ENCODE results near the gene COL25A1.

- TF ChIP-seq, protein P1, sequence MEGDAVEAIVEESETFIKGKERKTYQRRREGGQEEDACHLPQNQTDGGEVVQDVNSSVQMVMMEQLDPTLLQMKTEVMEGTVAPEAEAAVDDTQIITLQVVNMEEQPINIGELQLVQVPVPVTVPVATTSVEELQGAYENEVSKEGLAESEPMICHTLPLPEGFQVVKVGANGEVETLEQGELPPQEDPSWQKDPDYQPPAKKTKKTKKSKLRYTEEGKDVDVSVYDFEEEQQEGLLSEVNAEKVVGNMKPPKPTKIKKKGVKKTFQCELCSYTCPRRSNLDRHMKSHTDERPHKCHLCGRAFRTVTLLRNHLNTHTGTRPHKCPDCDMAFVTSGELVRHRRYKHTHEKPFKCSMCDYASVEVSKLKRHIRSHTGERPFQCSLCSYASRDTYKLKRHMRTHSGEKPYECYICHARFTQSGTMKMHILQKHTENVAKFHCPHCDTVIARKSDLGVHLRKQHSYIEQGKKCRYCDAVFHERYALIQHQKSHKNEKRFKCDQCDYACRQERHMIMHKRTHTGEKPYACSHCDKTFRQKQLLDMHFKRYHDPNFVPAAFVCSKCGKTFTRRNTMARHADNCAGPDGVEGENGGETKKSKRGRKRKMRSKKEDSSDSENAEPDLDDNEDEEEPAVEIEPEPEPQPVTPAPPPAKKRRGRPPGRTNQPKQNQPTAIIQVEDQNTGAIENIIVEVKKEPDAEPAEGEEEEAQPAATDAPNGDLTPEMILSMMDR (IDR thresholded peaks at IDR 0.05; ENCODE audit: low read depth, low read length) = no peak
- TF ChIP-seq EZH2phosphoT487 (IDR thresholded peaks at IDR 0.05; ENCODE audit: low read depth) = no peak
Measured at GRCh38 chr4:109323348-109323747, 20.9 kb upstream of the COL25A1 start.
